HG03103 (cell line): Measurements from ENCODE around the gene GPR68.

Experiments used
- ATAC-seq: cut with Tn5 transposase; IDR thresholded peaks from one replicate; pipeline ENCODE4 v1.9.1; 2021; ENCODE audit warnings: low read depth; ENCODE audit not compliant: unreplicated experiment

Gene GPR68

GRCh38 chr14:91244501-91244901 lies at the start of gene GPR68:
GPR68 (minus strand) TSS chr14:91244704; CDS start chr14:91235050, 9,654 bp downstream.
- no peak for ATAC-seq

- ATAC-seq, result no peak
Measured at GRCh38 chr14:91294153-91294552, 49.6 kb upstream of the GPR68 start.

GRCh38 chr14:91293281-91293680 lies 48.8 kb upstream of the GPR68 start:
- no peak for ATAC-seq

- ATAC-seq, result no peak
Measured at GRCh38 chr14:91292491-91292890, 48.0 kb upstream of the GPR68 start.

- ATAC-seq, result no peak
Measured at GRCh38 chr14:91291786-91292405, 47.4 kb upstream of the GPR68 start.

GRCh38 chr14:91290986-91291385 lies 46.5 kb upstream of the GPR68 start:
- no peak for ATAC-seq

- ATAC-seq, result no peak
Measured at GRCh38 chr14:91289464-91289863, 45.0 kb upstream of the GPR68 start.

GRCh38 chr14:91288876-91289275 lies 44.4 kb upstream of the GPR68 start:
- ATAC-seq, result no peak

- ATAC-seq, result no peak
Measured at GRCh38 chr14:91286530-91286937, 42.0 kb upstream of the GPR68 start.

- no peak for ATAC-seq
Measured at GRCh38 chr14:91284791-91285548, 40.5 kb upstream of the GPR68 start.

GRCh38 chr14:91284146-91284790 lies 39.8 kb upstream of the GPR68 start:
- no peak for ATAC-seq

GRCh38 chr14:91283666-91284065 lies 39.2 kb upstream of the GPR68 start:
- no peak for ATAC-seq

GRCh38 chr14:91282954-91283645 lies 38.6 kb upstream of the GPR68 start:
- no peak for ATAC-seq

- ATAC-seq, result no peak
Measured at GRCh38 chr14:91281346-91281745, 36.8 kb upstream of the GPR68 start.

GRCh38 chr14:91280129-91280528 lies 35.6 kb upstream of the GPR68 start:
- no peak for ATAC-seq

- ATAC-seq, result no peak
Measured at GRCh38 chr14:91279354-91279753, 34.9 kb upstream of the GPR68 start.

- ATAC-seq, result no peak
Measured at GRCh38 chr14:91278383-91278715, 33.8 kb upstream of the GPR68 start.

- ATAC-seq, result no peak
Measured at GRCh38 chr14:91277546-91278382, 33.3 kb upstream of the GPR68 start.

GRCh38 chr14:91274796-91275195 lies 30.3 kb upstream of the GPR68 start:
- no peak for ATAC-seq

GRCh38 chr14:91273885-91274273 lies 29.4 kb upstream of the GPR68 start:
- ATAC-seq, result no peak
